ENCODE measurements around the gene BABAM2. TPM values are rescaled to one million over a fixed set of nuclear protein-coding genes. Genes with fewer than 3 reads are reported as not detected.

Gene BABAM2
- total and polyA plus RNA-seq, 2 experiments from 2014 or later: 31.8 to 83.3 TPM

GRCh38 chr2:28281739-28282138 lies 391.2 kb downstream of the BABAM2 start:
- no peak for DNase-seq (ENCODE audit: low read depth in 1 of 2, low spot score in 1 of 2)
- no peaks in the 10 kb centered on the region for H3K27me3 ChIP-seq
- H3K27ac ChIP-seq: no peak overlapping the region
- no peak for TF ChIP-seq CTCF (IDR thresholded peaks at IDR 0.05; ENCODE audit: low read depth, low read length)
- H3K36me3 ChIP-seq: no peaks in the 10 kb centered on the region
- H3K9me3 ChIP-seq (ENCODE audit: low read depth): no peaks in the 10 kb centered on the region
- no peak overlapping the region for H3K4me3 ChIP-seq
- peaks cover 9% of the 10 kb centered on the region for H3K4me1 ChIP-seq (ENCODE audit: low read depth)

- TF ChIP-seq CTCF (IDR thresholded peaks at IDR 0.05; ENCODE audit: low read depth, low read length): no peak
- no peak for DNase-seq (ENCODE audit: low read depth in 1 of 2, low spot score in 1 of 2)
- no peak overlapping the region for H3K27ac ChIP-seq
- no peaks in the 10 kb centered on the region for H3K36me3 ChIP-seq
- no peak overlapping the region for H3K4me3 ChIP-seq
- H3K27me3 ChIP-seq: no peaks in the 10 kb centered on the region
- H3K4me1 ChIP-seq (ENCODE audit: low read depth): peaks cover 7% of the 10 kb centered on the region
- H3K9me3 ChIP-seq (ENCODE audit: low read depth): no peaks in the 10 kb centered on the region
Measured at GRCh38 chr2:28282248-28282647, 391.7 kb downstream of the BABAM2 start.

GRCh38 chr2:28282861-28283646 lies 392.5 kb downstream of the BABAM2 start:
- H3K9me3 ChIP-seq (ENCODE audit: low read depth): no peaks in the 10 kb centered on the region
- no peak for TF ChIP-seq CTCF (IDR thresholded peaks at IDR 0.05; ENCODE audit: low read depth, low read length)
- peaks cover 7% of the 10 kb centered on the region for H3K4me1 ChIP-seq (ENCODE audit: low read depth)
- no peaks in the 10 kb centered on the region for H3K36me3 ChIP-seq
- H3K4me3 ChIP-seq: no peak overlapping the region
- H3K27ac ChIP-seq: no peak overlapping the region
- no peaks in the 10 kb centered on the region for H3K27me3 ChIP-seq
- no peak for DNase-seq (ENCODE audit: low read depth in 1 of 2, low spot score in 1 of 2)

GRCh38 chr2:28283861-28284260 lies 393.3 kb downstream of the BABAM2 start:
- DNase-seq (ENCODE audit: low read depth in 1 of 2, low spot score in 1 of 2): no peak
- no peaks in the 10 kb centered on the region for H3K27me3 ChIP-seq
- H3K27ac ChIP-seq: no peak overlapping the region
- peaks cover 7% of the 10 kb centered on the region for H3K4me1 ChIP-seq (ENCODE audit: low read depth)
- H3K36me3 ChIP-seq: no peaks in the 10 kb centered on the region
- TF ChIP-seq CTCF (IDR thresholded peaks at IDR 0.05; ENCODE audit: low read depth, low read length): no peak
- no peaks in the 10 kb centered on the region for H3K9me3 ChIP-seq (ENCODE audit: low read depth)
- no peak overlapping the region for H3K4me3 ChIP-seq

GRCh38 chr2:28286678-28287077 lies 396.1 kb downstream of the BABAM2 start:
- Histone ChIP-seq H3K4me1 (ENCODE audit: low read depth) (peaks cover 7% of the 10 kb centered on the region), H3K4me3 (no peak overlapping the region), H3K27ac (no peak overlapping the region), H3K9me3 (ENCODE audit: low read depth) (no peaks in the 10 kb centered on the region), H3K36me3 (no peaks in the 10 kb centered on the region), H3K27me3 (no peaks in the 10 kb centered on the region)
- TF ChIP-seq CTCF (IDR thresholded peaks at IDR 0.05; ENCODE audit: low read depth, low read length): no peak
- DNase-seq (ENCODE audit: low read depth in 1 of 2, low spot score in 1 of 2): no peak
